Measurements from ENCODE around the gene WNT7B.

The WNT7B gene

GRCh38 chr22:45994491-45995404 is 17.8 kb upstream of the WNT7B start:
- DNase-seq = peak in 1 of 2 experiments; percentile 20

- DNase-seq = no peak
These were observed 16.9 kb upstream of the WNT7B start for GRCh38 chr22:45993841-45994240.

GRCh38 chr22:45993143-45993692 is 16.3 kb upstream of the WNT7B start:
- no peak for DNase-seq

GRCh38 chr22:45992737-45993136 is 15.8 kb upstream of the WNT7B start:
- no peak for DNase-seq

- no peak for DNase-seq
These were observed 14.1 kb upstream of the WNT7B start for GRCh38 chr22:45991098-45991497.

- no peak for DNase-seq
These were observed 10.3 kb upstream of the WNT7B start for GRCh38 chr22:45987136-45987861.

GRCh38 chr22:45984316-45984916 is 7.5 kb upstream of the WNT7B start:
- no peak for DNase-seq

GRCh38 chr22:45983797-45984196 is 6.8 kb upstream of the WNT7B start:
- no peak for DNase-seq

GRCh38 chr22:45980761-45981160 is 3.8 kb upstream of the WNT7B start:
- no peak for DNase-seq

- no peak for DNase-seq
These were observed 3.3 kb upstream of the WNT7B start for GRCh38 chr22:45980268-45980570.

- no peak for DNase-seq
These were observed 1.3 kb upstream of the WNT7B start for GRCh38 chr22:45978275-45978713.

GRCh38 chr22:45977551-45978274 is 751 bp upstream of the WNT7B start:
- DNase-seq = no peak

GRCh38 chr22:45976254-45977002 is 534 bp downstream of the WNT7B start:
- no peak for DNase-seq

- DNase-seq = no peak
These were observed 1.5 kb downstream of the WNT7B start for GRCh38 chr22:45975164-45976161.

- DNase-seq = no peak
These were observed 2.5 kb downstream of the WNT7B start for GRCh38 chr22:45974498-45974897.

- no peak for DNase-seq
These were observed 4.1 kb downstream of the WNT7B start for GRCh38 chr22:45972889-45973253.

GRCh38 chr22:45972091-45972888 is 4.7 kb downstream of the WNT7B start:
- no peak for DNase-seq

GRCh38 chr22:45971408-45972028 is 5.4 kb downstream of the WNT7B start:
- no peak for DNase-seq

- DNase-seq = no peak
These were observed 6.1 kb downstream of the WNT7B start for GRCh38 chr22:45970705-45971407.

Measured in SW 1271 (cell line).